GM18870 (cell line): ENCODE measurements around the gene PGM5.

Experiments
- ATAC-seq: cut with Tn5 transposase; IDR thresholded peaks from one replicate; pipeline ENCODE4 v1.9.1; 2021; ENCODE audit warnings: moderate library complexity; ENCODE audit not compliant: unreplicated experiment

Gene PGM5

GRCh38 chr9:68532131-68532530 is 175.7 kb downstream of the PGM5 start:
- ATAC-seq, result no peak

GRCh38 chr9:68533678-68534077 is 177.3 kb downstream of the PGM5 start:
- ATAC-seq, result no peak

- ATAC-seq, result no peak
These were observed 180.6 kb downstream of the PGM5 start for GRCh38 chr9:68536876-68537615.

GRCh38 chr9:68537616-68537880 is 181.1 kb downstream of the PGM5 start:
- no peak for ATAC-seq

- ATAC-seq, result no peak
These were observed 181.8 kb downstream of the PGM5 start for GRCh38 chr9:68538200-68538599.

GRCh38 chr9:68540712-68541535 is 184.5 kb downstream of the PGM5 start, which contains the start of gene TMEM252:
TSS of gene TMEM252 (minus strand) at chr9:68540883. CDS start at chr9:68540814, 69 bp downstream.
- ATAC-seq, result no peak

- ATAC-seq, result no peak
These were observed 185.2 kb downstream of the PGM5 start for GRCh38 chr9:68541568-68541967.

GRCh38 chr9:68545033-68545705 is 188.8 kb downstream of the PGM5 start:
- ATAC-seq, result peak; percentile 50

GRCh38 chr9:68546596-68547390 is 190.4 kb downstream of the PGM5 start:
- ATAC-seq, result peak; percentile 73

- no peak for ATAC-seq
These were observed 191.0 kb downstream of the PGM5 start for GRCh38 chr9:68547417-68547816.

GRCh38 chr9:68548241-68548640 is 191.8 kb downstream of the PGM5 start:
- no peak for ATAC-seq

GRCh38 chr9:68551191-68551590 is 194.8 kb downstream of the PGM5 start:
- ATAC-seq, result no peak

GRCh38 chr9:68552700-68553476 is 196.5 kb downstream of the PGM5 start:
- no peak for ATAC-seq

GRCh38 chr9:68555437-68556150 is 199.2 kb downstream of the PGM5 start:
- no peak for ATAC-seq

GRCh38 chr9:68558545-68558944 is 202.1 kb downstream of the PGM5 start:
- no peak for ATAC-seq

- ATAC-seq, result no peak
These were observed 203.8 kb downstream of the PGM5 start for GRCh38 chr9:68560071-68560844.

GRCh38 chr9:68562461-68562860 is 206.1 kb downstream of the PGM5 start:
- ATAC-seq, result no peak

- no peak for ATAC-seq
These were observed 211.2 kb downstream of the PGM5 start for GRCh38 chr9:68567565-68567964.

GRCh38 chr9:68574150-68574549 is 217.7 kb downstream of the PGM5 start:
- ATAC-seq, result no peak
